DOHH2 (cell line): ENCODE measurements around the gene OSBPL9.

Experiments
- CTCF ChIP-seq: fragments of 200-600 bp; sonication (generic); IDR thresholded peaks from one replicate; pipeline ENCODE4 v1.5.1; 2014; ENCODE audit warnings: antibody characterized with exemption, mild to moderate bottlenecking, low read depth, low read length; ENCODE audit not compliant: poor library complexity, severe bottlenecking
- EZH2phosphoT487 ChIP-seq: fragments of 200-600 bp; sonication (generic); IDR thresholded peaks from 2 replicates; pipeline ENCODE4 v1.6.1; 2017; ENCODE audit warnings: borderline replicate concordance, mild to moderate bottlenecking, antibody characterized with exemption, low read length, moderate library complexity, mixed read lengths

DNA sequence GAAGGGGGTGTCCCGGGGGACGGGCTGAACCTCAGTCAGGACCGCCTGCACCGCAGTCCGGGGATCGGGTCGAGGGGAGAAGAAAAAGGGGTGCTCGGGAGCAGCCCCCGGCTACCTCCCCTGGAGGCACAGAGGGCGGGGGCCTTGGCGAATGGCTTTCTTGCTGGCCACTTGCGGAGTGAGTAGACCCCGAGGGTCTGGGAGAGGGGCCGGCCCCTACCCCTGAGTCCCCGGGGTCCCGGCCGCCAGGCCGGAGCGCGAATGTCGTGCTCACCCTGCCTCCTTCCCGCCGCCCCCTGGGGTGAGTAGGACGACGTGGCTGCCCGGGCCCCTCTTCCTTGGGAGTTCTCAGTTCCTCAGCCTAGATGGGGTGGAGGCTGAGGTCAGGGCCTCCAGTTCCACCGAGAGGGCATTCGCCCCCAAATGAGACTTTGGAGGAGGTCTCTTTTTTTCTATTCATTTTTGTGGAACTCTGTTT is 113.0 kb downstream of the OSBPL9 start:
- TF ChIP-seq CTCF (no peak), EZH2phosphoT487 (no peak)
